Right lobe of liver (tissue), 6 donors: ENCODE measurements around the gene DNAJB5. TPM values are rescaled to one million over a fixed set of nuclear protein-coding genes. Genes with fewer than 3 reads are reported as not detected.
A peak's percentile ranks its signal among the peaks of the same experiment; 100 is the strongest.
"Not testable (repeated sequence)": the region's sequence is repeated elsewhere in the genome, so short reads cannot be mapped to it uniquely, and the experiment has no call there.

Source experiments
- ATAC-seq, 4 donors: fragments of 200-7000 bp; cut with Tn5 transposase; one replicate each; pipeline ENCODE4 v1.9.1; 2020; ENCODE audit warnings: mild to moderate bottlenecking in 4 of 4, moderate library complexity in 4 of 4
- DNase-seq, 3 donors: peaks; one replicate each; pipeline ENCODE4 v3.0.0-alpha.2; 2020
- H3K27ac ChIP-seq, 3 donors: fragments of 200-600 bp; one replicate each; pipeline ENCODE4 v1.8.0; 2022
- H3K27me3 ChIP-seq, 2 donors: fragments of 200-600 bp; one replicate each; pipeline ENCODE4 v1.8.0; 2022
- H3K36me3 ChIP-seq, 4 donors: fragments of 200-600 bp; sonication (generic) in 1 of 4; one replicate each; pipeline versions ENCODE4 v1.5.1 to v1.8.0; 2017 to 2022; ENCODE audit warnings: control low read depth in 1 of 4
- H3K4me1 ChIP-seq, 4 donors: fragments of 200-600 bp; sonication (generic) in 1 of 4; one replicate each; pipeline versions ENCODE4 v1.5.1 to v1.8.0; 2017 to 2022; ENCODE audit warnings: control low read depth in 1 of 4
- H3K4me3 ChIP-seq, 3 donors: fragments of 200-600 bp; one replicate each; pipeline ENCODE4 v1.8.0; 2022
- H3K9me3 ChIP-seq, 4 donors: fragments of 200-600 bp; sonication (generic) in 1 of 4; one replicate each; pipeline versions ENCODE4 v1.5.1 to v1.8.0; 2017 to 2022; ENCODE audit warnings: control low read depth in 1 of 4
- POLR2A ChIP-seq: fragments of 450-650 bp; IDR thresholded peaks from one replicate; pipeline ENCODE4 v1.6.1; 2017; ENCODE audit warnings: antibody characterized with exemption, mild to moderate bottlenecking
- WGBS: methylation state at CpG from one replicate; pipeline ENCODE4 v1.1.6; 2018; ENCODE audit warnings: low coverage, low lambda C conversion rate; ENCODE audit not compliant: insufficient coverage; ENCODE audit errors: missing lambda C conversion rate; 5-methylcytosine and 5-hydroxymethylcytosine counted together
- intact Hi-C, 2 donors: fragments of 100-400 bp; cut with DNase I; formaldehyde crosslinking; loops; one replicate each; pipeline versions ENCODE4 v1.11.2 to v1.14.1; 2022
- total RNA-seq, 6 experiments: library from RNA; depleted of rRNA in 2 of 6; stranded (reverse); fragments of >200 nt in 2 of 6; fragmentation: NEBNext Ultra II Directional in 3 of 6; extraction: Animal tissue kit (Norgen Biotek cat#: 25700) in 3 of 6; gene quantifications; one replicate each; pipeline versions ENCODE4 v1.1.0 to v1.2.4, GENCODE V29; 2016 to 2023
- TF ChIP-seq, protein P1 (sequence below), 4 donors: fragments of 200-600 bp in 3 of 4; fragments of 450-650 bp in 1 of 4; IDR thresholded peaks; one replicate each; pipeline versions ENCODE4 v1.5.1 to v1.8.0; 2016 to 2022; ENCODE audit warnings: antibody characterized with exemption in 4 of 4, mild to moderate bottlenecking in 2 of 4
- donor health status: DM: no; HTN: yes; CAD: no.
- donor health status: DM: no; HTN: no; CAD: no.
- donor health status: DM: no; HTN: no; CAD: no.
- donor health status: DM: no; HTN: yes; CAD: no.
- donor health status: DM: no; HTN: yes; CAD: no.

The DNAJB5 gene
- total RNA-seq, 6 experiments from 2014 or later = 1.1 to 3.5 (median 1.7) TPM

DNA sequence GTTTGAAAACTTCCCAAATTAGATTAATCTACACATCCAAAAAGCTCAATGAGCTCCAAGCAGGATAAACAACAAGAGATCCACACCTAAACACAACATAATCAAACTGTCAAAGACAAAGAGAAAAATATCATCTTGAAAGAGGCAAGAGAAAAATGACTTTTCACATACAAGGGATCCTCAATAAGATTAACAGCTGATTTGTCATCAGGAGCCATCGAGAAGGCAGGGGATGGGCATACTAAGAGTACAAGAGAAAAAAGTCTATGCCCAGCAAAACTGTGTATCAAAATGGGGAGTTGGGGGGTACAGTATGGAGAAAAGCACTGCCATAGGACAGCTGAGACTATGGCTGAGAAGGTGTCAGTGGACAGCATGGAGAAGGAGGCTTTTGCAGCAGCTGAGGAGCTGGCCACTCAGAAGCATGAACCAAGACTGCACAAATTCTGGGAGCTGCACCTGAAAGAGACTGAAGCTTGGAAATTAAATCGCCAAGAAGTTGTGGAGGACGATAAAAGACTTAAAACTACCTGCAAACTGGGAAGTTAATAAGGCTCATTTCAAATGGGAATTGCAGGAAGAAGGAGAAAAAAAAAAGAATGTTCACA is 20.9 kb downstream of the DNAJB5 start:
- intact Hi-C loops = no loop called here
- DNase-seq (no peak), ATAC-seq (no peak)
- TF ChIP-seq, protein P1, sequence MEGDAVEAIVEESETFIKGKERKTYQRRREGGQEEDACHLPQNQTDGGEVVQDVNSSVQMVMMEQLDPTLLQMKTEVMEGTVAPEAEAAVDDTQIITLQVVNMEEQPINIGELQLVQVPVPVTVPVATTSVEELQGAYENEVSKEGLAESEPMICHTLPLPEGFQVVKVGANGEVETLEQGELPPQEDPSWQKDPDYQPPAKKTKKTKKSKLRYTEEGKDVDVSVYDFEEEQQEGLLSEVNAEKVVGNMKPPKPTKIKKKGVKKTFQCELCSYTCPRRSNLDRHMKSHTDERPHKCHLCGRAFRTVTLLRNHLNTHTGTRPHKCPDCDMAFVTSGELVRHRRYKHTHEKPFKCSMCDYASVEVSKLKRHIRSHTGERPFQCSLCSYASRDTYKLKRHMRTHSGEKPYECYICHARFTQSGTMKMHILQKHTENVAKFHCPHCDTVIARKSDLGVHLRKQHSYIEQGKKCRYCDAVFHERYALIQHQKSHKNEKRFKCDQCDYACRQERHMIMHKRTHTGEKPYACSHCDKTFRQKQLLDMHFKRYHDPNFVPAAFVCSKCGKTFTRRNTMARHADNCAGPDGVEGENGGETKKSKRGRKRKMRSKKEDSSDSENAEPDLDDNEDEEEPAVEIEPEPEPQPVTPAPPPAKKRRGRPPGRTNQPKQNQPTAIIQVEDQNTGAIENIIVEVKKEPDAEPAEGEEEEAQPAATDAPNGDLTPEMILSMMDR (IDR thresholded peaks at IDR 0.05) = no peak
- no peak for TF ChIP-seq POLR2A
- Histone ChIP-seq H3K27me3 (no peaks in the 10 kb centered on the region), H3K9me3 (peaks cover 0 to 5% (median 0%) of the 10 kb centered on the region in 4 donors), H3K27ac (no peak overlapping the region), H3K4me3 (no peak overlapping the region), H3K4me1 (no peaks in the 10 kb centered on the region), H3K36me3 (peaks cover 0 to 29% (median 8%) of the 10 kb centered on the region in 4 donors)
- WGBS = 92% methylated on average over 2 of the region's 3 CpGs

DNA sequence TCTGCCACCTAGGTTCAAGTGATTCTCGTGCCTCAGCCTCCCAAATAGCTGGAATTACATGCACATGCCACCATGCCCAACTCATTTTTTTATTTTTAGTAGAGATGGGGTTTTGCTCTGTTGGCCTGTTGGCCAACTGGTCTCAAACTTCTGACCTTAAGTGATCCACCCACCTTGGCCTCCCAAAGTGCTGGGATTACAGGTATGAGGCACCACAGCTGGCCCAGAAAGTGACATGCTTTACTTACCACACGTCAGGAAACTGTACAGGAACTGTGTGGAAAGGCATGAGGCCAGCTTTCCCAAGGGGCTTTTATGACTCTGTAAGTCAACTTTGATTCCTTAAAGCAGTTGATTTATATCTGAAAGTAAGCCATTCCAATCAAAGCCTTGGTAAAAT is 25.0 kb downstream of the DNAJB5 start:
- H3K9me3 ChIP-seq = peaks cover 0 to 5% (median 0%) of the 10 kb centered on the region in 4 donors
- no peak for ATAC-seq
- peaks cover 0 to 34% (median 8%) of the 10 kb centered on the region in 4 donors for H3K36me3 ChIP-seq
- no peaks in the 10 kb centered on the region for H3K27me3 ChIP-seq
- no peak for TF ChIP-seq POLR2A
- TF ChIP-seq, protein P1 (IDR thresholded peaks at IDR 0.05) = no peak
- H3K27ac ChIP-seq = no peak overlapping the region
- intact Hi-C loops = no loop called here
- no peaks in the 10 kb centered on the region for H3K4me1 ChIP-seq
- H3K4me3 ChIP-seq = no peak overlapping the region
- DNase-seq = no peak
- 71% methylated on average over 2 of the region's 2 CpGs for WGBS

DNA sequence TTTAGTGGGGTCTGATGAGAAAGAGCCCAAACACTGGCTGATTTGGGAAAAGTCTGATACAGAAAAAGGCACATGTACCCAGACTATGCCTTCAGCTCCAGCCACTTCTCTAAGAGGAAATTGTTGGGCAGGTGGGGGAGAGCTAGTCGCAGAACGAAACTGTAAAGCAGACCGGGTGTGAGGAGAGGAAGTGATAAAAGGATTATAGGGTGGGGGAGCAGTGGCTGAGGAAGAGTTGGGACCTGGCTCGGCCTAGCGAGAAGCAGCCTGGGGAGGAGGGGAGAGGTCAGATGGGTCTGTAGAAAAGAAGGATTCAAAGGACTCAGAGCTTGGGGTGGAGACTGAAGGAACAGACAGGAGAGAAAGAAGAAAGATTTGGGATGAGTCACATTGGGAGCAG is 33.9 kb downstream of the DNAJB5 start:
- H3K4me1 ChIP-seq, H3K4me3 ChIP-seq, intact Hi-C loops, H3K36me3 ChIP-seq, H3K27me3 ChIP-seq, DNase-seq, ATAC-seq, H3K9me3 ChIP-seq, H3K27ac ChIP-seq: not testable (repeated sequence)
- 57% methylated on average over 5 of the region's 5 CpGs for WGBS

DNA sequence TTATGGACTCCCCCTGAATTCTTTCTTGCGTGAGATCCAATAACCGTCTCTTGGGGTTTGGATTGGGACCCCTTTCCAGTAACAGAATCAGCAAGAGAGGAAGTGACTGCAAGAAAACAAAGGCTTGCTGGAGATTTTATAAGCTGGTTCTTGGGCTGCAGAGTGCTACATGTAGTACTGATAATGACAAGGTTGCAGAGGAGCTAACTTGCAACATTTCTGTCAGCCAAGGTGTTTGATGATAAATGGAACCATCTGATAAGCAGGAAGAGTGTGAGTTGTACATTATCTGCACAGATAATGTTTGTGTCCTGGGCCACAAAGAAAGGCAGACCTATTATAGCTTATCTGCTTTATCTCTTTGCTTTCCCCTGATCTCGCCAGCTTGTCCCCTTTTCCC is 37.1 kb downstream of the DNAJB5 start:
- Histone ChIP-seq H3K36me3 (no peaks in the 10 kb centered on the region), H3K4me3 (no peak overlapping the region), H3K4me1 (peaks cover 0 to 10% (median 3%) of the 10 kb centered on the region in 4 donors), H3K27ac (peak overlapping the region in 1 of 3 donors; percentile 15), H3K9me3 (no peaks in the 10 kb centered on the region), H3K27me3 (no peaks in the 10 kb centered on the region)
- DNase-seq = no peak
- TF ChIP-seq POLR2A = no peak
- TF ChIP-seq, protein P1 (IDR thresholded peaks at IDR 0.05) = no peak
- peak in 1 of 4 donors; percentile 7 for ATAC-seq
- intact Hi-C loops = no loop called here
- 73% methylated on average over 3 of the region's 3 CpGs for WGBS

DNA sequence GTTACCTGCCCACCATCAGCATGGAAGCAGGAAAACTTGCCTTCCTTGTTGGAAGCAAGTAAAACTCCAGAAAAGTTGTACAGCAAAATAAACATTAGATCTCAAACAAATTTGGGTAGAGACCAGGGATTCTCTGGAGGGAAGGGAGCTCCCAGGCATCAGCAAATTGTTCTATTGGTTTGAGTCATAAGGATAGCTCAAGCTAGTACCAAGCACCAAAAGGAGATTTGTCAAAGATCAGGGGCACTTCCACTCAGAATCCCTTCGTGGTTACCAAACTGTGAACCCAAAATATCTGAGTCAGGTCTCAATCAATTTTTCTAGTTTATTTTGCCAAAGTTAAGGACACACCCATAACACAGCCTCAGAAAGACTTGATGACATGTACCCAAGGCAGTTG is 37.8 kb downstream of the DNAJB5 start:
- Histone ChIP-seq H3K27ac (peak overlapping the region in 1 of 3 donors; percentile 15), H3K4me3 (no peak overlapping the region), H3K9me3 (no peaks in the 10 kb centered on the region), H3K4me1 (peaks cover 0 to 10% (median 3%) of the 10 kb centered on the region in 4 donors), H3K27me3 (no peaks in the 10 kb centered on the region), H3K36me3 (no peaks in the 10 kb centered on the region)
- no peak for TF ChIP-seq POLR2A
- TF ChIP-seq, protein P1 (IDR thresholded peaks at IDR 0.05) = no peak
- ATAC-seq (no peak), DNase-seq (no peak)
- 30% methylated on average over 1 of the region's 1 CpG for WGBS
- intact Hi-C loops = no loop called here
